HG02623 (cell line): ENCODE data around the gene CRYGN.
A peak's percentile ranks its signal among the peaks of the same experiment; 100 is the strongest.

Source experiments
- ATAC-seq: cut with Tn5 transposase; IDR thresholded peaks from one replicate; pipeline ENCODE4 v1.9.1; 2021; ENCODE audit warnings: moderate library complexity; ENCODE audit not compliant: unreplicated experiment

Gene CRYGN

GRCh38 chr7:151460474-151460855 lies 20.5 kb upstream of the CRYGN start:
- ATAC-seq: no peak

- no peak for ATAC-seq
These were observed 20.0 kb upstream of the CRYGN start for GRCh38 chr7:151459726-151460473.

GRCh38 chr7:151457534-151457933 lies 17.6 kb upstream of the CRYGN start:
- ATAC-seq: no peak

GRCh38 chr7:151456782-151457181 lies 16.8 kb upstream of the CRYGN start:
- no peak for ATAC-seq

GRCh38 chr7:151456276-151456675 lies 16.3 kb upstream of the CRYGN start:
- no peak for ATAC-seq

GRCh38 chr7:151455690-151456089 lies 15.7 kb upstream of the CRYGN start:
- ATAC-seq: no peak

GRCh38 chr7:151454932-151455530 lies 15.1 kb upstream of the CRYGN start:
- no peak for ATAC-seq

- no peak for ATAC-seq
These were observed 14.4 kb upstream of the CRYGN start for GRCh38 chr7:151454305-151454704.

GRCh38 chr7:151453326-151453791 lies 13.4 kb upstream of the CRYGN start:
- no peak for ATAC-seq

GRCh38 chr7:151452680-151453325 lies 12.9 kb upstream of the CRYGN start:
- no peak for ATAC-seq

GRCh38 chr7:151451626-151452571 lies 12.0 kb upstream of the CRYGN start:
- ATAC-seq: no peak

GRCh38 chr7:151451156-151451555 lies 11.2 kb upstream of the CRYGN start:
- ATAC-seq: no peak

- no peak for ATAC-seq
These were observed 10.0 kb upstream of the CRYGN start for GRCh38 chr7:151449990-151450389.

GRCh38 chr7:151448261-151449252 lies 8.6 kb upstream of the CRYGN start:
- peak; percentile 70 for ATAC-seq

- no peak for ATAC-seq
These were observed 7.9 kb upstream of the CRYGN start for GRCh38 chr7:151447901-151448260.

GRCh38 chr7:151447312-151447711 lies 7.4 kb upstream of the CRYGN start:
- ATAC-seq: no peak

- ATAC-seq: no peak
These were observed 6.5 kb upstream of the CRYGN start for GRCh38 chr7:151446412-151446811.

- ATAC-seq: no peak
These were observed 4.7 kb upstream of the CRYGN start for GRCh38 chr7:151444632-151445031.

- no peak for ATAC-seq
These were observed 3.0 kb upstream of the CRYGN start for GRCh38 chr7:151442776-151443496.
